Endometrial microvascular endothelial cells (primary cell): ENCODE results near the gene CCT3. TPM values are rescaled to one million over a fixed set of nuclear protein-coding genes. Genes with fewer than 3 reads are reported as not detected.
"Not testable (repeated sequence)": the region's sequence is repeated elsewhere in the genome, so short reads cannot be mapped to it uniquely, and the experiment has no call there.

ENCODE experiments used
- in situ Hi-C: cut with HindIII; loops from 2 replicates; pipeline ENCODE4 v1.10.0; 2017; ENCODE audit warnings: low sequenced_read_pairs, low pct_unique_long_range_greater_than_20kb; ENCODE audit errors: inconsistent ontology term
- total RNA-seq: library from RNA; depleted of rRNA; stranded (reverse); fragments of >200 nt; gene quantifications from one replicate; pipeline ENCODE4 v1.2.3, GENCODE V29; 2015; ENCODE audit errors: inconsistent ontology term

Gene CCT3
- total RNA-seq, 1 donor from 2014 or later, result 570 TPM

GRCh38 chr1:156342166-156342955, 4.3 kb upstream of the CCT3 start:
- in situ Hi-C loops, result no loop called here

DNA sequence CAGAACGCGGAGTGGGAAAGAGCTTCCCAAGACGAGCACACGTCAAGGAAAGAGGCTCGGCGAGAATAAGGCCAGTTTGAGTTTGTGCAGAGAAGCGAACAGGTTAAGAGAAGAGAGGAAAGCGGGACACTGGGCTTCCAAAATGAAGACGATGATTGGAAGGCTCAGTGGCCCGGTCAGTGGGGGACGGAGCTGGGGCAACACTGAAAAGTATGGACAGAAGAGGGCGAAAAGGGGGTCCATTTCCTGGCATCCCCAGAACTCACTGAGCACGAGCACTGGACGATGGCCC, 258 bp downstream of the CCT3 start:
- in situ Hi-C loops, result no loop called here

DNA sequence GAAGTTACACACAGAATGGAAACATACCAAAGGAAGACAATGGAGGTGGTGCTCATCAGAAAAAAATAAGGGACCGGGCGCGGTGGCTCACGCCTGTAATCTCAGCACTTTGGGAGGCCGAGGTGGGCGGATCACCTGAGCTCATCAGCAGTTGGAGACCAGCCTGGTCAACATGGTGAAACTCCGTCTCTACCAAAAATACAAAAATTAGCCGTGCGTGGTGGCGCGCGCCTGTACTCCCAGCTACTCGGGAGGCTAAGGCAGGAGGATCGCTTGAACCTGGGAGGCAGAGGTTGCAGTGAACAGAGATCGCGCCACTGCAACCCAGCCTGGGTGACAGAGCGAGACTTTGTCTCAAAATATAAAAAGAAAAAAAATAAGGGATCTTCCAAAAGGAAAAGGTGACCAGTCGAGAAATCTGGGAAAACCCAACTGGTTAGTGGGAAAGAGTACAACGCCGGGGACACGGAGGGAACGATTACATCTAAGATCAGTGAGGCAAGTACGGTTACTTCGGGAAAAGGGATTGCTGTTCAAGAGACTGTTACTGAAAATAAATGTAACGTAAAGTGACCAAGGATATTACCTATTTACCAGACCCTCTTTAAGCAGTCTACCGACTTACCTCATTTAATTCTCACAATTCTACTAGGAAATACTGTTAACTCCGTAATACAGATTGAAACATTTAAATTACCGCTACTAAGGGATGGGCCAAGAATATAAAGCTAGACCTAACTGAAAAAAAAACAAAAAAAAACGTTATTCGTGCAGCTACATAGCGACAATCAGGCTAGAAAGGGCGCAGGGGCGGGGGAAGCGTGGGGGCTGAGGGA, 822 bp downstream of the CCT3 start:
- in situ Hi-C loops, result no loop called here

DNA sequence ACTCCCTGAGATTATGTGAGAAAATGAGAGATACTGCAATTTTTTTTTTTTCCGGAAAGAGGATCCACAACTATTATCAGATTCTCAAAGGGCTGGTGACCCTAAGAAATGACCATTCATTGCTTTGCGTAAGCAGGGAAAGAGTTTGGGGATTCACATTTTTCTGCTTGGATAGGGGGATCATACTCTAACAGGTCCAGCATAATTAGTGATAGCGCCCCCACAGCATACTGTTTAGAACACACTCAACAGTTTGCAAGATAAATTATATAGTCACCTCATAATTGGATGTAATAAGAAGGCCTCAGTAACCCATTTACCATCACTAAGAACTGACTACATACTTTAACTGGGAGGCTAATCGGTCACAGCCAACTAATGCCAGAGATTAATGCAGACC, 1.9 kb downstream of the CCT3 start:
- in situ Hi-C loops, result no loop called here

DNA sequence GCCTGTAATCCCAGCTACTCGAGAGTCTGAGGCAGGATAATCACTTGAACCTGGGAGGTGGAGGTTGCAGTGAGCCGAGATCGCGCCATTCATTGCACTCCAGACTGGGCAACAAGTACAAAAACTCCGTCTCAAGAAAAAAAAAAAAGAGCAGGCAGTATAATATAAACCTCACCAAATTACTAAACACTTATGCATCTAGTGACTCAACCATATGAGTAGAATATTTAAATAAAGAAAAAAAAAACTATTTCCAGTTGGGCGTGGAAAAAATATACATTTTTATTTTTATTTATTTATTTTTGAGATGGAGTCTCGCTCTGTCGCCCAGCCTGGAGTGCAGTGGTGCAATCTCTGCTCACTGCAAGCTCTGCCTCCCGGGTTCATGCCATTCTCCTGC, 14.9 kb downstream of the CCT3 start:
- in situ Hi-C loops, result not testable (repeated sequence)

GRCh38 chr1:156320560-156320959, 17.5 kb downstream of the CCT3 start:
- in situ Hi-C loops, result no loop called here

DNA sequence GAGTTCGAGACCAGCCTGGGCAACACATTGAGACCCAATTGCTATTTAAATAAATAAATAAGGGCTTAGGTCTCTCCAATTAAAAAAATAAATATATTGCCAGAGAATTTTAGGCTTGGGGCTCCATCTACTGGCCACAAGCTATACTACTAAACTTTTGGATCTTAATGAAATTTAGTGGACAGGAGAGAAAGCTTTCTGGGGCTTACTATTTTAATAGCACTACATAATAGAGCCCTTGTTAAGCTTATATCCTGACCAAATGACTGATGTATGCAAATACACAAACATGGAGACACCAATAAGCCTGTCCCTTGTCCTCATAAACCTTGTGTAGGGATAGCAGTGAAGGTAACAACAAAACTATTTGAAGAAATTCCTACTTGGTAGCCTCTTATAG, 18.4 kb downstream of the CCT3 start:
- in situ Hi-C loops, result no loop called here

DNA sequence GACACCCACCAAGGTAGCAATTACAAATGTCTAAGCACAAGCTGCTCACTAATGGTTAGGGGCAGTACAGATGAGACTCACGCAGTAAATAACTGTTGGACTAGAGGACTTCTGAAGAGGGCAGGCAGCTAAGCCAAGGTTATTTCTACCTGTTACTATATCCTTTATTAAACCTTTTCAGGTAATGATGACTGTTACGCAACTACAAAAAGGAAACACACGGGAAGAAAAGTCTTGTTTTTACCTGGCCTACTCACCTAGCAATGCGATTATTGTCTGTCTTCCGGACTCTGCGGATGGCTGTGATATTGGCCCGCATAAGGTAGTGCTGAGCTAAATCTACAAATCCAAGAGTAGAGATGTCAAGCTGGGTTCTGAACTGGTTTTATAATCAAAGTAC, 21.2 kb downstream of the CCT3 start:
- in situ Hi-C loops, result no loop called here

DNA sequence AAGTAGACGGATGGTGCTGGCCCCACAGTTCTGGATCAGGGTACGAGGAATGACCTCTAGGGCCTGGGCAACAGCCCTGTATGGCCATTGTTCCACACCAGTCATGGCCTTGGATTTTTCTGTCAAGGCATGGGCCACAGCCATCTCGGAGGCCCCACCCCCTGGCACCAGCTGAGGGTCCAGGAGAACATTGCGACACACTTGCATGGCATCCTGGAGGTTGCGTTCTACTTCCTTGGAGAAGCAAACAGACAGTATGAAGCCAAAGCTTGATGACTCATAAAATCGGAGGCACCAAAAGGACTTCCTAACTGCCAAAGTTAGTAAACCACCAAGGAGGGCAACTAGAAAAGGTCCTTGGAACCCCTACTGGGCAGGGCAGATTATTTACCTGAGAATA, 27.1 kb downstream of the CCT3 start:
- in situ Hi-C loops, result no loop called here

DNA sequence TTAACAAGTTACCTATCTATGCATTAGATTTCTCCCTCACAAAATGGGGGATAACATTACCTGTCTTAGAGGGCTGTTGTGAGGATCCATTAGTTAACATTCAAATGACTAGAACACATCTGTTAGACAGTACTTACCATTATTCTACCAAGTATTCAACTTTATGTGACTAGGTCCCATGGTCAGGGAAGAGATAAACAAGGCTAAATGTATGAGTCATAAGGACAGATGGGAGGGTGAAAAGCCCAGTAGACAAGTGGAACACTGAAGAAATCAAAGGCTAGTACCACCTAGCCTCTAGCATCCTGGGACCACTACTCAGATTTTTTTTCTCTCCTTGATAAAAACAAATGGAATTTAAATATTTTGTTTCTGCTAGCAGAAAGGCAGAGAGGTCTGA, 30.0 kb downstream of the CCT3 start:
- in situ Hi-C loops, result no loop called here

DNA sequence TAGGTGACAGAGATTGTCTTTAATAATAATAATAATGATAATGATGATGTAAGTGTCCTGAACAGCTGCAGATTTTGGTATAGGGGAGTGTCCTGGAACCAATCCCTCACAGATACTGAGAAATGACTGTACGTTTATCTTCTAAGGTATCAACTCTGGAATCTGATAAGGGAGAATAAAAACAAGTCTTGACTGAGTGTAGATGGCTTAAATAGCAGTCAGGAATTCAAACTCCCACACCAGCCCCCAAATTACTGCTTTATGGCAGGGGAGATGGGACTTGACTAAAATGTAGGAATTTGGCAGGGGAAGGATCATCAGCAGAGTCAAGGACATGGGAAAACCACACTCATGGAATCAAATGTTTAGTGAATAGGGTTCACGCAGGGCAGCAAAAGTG, 32.9 kb downstream of the CCT3 start:
- in situ Hi-C loops, result no loop called here

DNA sequence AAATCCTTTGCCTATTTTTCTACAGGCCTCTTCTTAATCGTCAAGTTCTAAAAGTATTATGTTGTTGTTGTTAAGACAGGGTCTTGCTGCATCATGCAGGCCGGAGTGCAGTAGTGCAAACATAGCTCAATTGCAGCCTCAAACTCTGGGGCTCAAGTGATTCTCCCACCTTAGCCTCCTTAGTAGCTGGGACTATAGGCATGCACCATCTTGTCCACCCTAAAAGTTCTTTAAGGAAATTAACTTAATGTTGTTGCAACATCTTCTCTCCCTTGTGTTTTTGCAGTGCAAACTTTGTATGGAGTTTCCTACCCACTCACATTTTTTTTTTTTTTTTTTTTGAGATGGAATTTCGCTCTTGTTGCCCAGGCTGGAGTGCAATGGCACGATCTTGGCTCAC, 34.9 kb downstream of the CCT3 start:
- in situ Hi-C loops, result no loop called here

DNA sequence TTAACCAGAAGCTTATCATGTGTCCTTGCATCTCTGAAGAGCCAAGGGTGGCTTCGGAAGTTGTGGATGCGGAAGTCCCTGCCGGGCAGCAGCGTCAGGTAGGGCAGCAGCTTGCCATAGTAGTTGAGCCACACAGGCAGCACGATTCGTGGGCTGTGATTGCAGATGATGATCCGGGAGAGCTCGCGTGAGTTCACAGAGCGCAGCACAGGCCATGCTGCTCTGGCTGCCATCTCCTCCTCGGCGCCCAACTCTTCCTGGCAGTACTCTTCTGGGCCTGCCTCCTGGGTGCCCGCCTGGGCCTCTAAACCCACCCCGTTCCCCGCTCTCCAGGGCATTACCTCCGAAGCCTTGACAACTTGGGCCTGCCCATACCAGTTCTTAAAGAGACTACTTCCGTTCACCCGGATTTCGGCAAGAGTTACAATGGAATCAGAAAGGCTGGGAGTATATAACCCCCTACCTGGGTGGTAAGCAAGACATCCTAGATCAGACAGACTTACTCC, 39.2 kb downstream of the CCT3 start, which contains the start of gene VHLL:
Gene VHLL (minus strand): TSS at position 456 of the 506 bp plus-strand sequence. CDS start 118 bp downstream, at position 338.
- in situ Hi-C loops, result no loop called here

DNA sequence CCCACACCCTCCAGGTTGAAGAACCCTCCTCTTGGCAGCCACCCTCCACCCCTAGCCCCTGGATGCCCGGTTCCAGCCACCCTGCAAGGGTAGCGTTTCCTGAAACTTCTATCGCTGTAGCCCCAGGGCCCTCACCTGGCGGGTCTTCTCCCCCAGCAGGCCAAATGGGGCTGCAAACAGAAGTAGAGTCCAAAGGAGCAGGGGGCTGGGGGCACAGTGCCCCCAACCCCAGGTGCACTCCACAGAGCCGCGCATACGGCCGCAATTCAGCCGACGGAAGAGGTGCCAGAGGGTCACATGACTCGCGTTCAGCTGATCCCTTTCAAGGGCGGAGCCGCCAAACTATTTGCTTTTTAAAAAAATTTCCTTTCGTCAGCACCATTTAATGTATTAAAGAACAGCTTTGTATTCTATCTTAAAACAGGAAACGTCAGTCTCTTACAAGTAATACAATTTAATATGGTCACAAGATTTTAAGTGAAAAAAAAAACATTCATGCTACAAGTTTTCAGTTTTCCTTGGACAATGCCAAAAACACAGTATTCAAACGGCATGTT, 42.6 kb downstream of the CCT3 start, which contains the start of gene GLMP:
Gene GLMP (minus strand): TSS at position 289 of the 557 bp plus-strand sequence. CDS start 34 bp downstream, at position 255.
- in situ Hi-C loops, result no loop called here

- in situ Hi-C loops, result no loop called here
Measured at GRCh38 chr1:156293895-156294294, 44.2 kb downstream of the CCT3 start.

GRCh38 chr1:156293098-156293434, 45.0 kb downstream of the CCT3 start:
- in situ Hi-C loops, result no loop called here

- in situ Hi-C loops, result no loop called here
Measured at GRCh38 chr1:156291226-156292061, 46.6 kb downstream of the CCT3 start.

DNA sequence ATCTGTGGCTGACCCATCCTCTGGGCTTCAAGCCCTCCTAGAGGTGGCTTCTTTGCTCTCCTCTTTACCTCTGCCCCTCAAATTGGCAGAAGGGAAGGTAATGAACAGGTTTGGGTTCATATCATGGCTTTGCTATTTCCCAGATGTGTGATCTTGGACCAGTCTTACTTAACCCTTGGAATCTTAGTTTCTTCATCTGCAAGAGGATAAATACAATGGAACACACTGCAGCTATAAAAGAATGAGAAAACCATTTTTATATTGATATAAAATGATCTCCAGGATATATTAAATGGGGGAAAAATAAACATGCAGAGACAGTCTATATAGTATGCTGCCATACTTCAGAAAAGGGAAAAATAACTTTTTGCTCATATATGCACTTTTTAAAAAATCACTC, 48.2 kb downstream of the CCT3 start:
- in situ Hi-C loops, result no loop called here

DNA sequence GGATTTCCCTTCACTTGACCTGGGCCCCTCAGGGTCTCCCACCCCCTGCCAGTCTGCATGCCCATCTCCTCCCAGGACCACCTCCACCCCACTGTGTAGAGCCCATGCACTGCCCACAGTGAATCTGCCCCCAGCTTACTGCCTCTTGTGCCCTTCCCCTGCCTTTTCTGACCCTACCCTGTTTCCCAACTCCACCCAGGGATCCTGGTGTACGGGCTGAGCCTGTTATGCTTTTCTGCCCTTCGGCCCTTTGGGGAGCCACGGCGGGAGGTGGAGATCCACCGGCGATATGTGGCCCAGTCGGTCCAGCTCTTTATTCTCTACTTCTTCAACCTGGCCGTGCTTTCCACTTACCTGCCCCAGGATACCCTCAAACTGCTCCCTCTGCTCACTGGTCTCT, 52.0 kb downstream of the CCT3 start:
- in situ Hi-C loops, result no loop called here
